HepG2 (cell line): Measurements from ENCODE around the gene JSRP1. TPM values are rescaled to one million over a fixed set of nuclear protein-coding genes. Genes with fewer than 3 reads are reported as not detected.
A peak's percentile ranks its signal among the peaks of the same experiment; 100 is the strongest.

Experiments
- ATAC-seq: fragments of 200-7000 bp; cut with Tn5 transposase; 3 replicates; pipeline ENCODE4 v1.9.1; 2020; ENCODE audit warnings: mild to moderate bottlenecking, moderate library complexity
- BruUV-seq: library from RNA; stranded (reverse); fragments of 400-500 nt; replicated peaks from 2 replicates; lab custom pipeline; 2021; lab: Mats Ljungman, UMichigan
- CTCF ChIA-PET: fragments of 300-600 bp; formaldehyde crosslinking; extraction: SDS; loops from one replicate; lab custom pipeline; 2021; ENCODE audit warnings: low total read pairs, inconsistent platforms, low intra/inter-chr PET ratio; lab: Yijun Ruan, JAX
- POLR2A ChIA-PET: fragments of 350-600 bp; sonication (Branson Sonifier 250); formaldehyde crosslinking; loops from one replicate; lab custom pipeline; 2020; ENCODE audit warnings: antibody characterized with exemption, inconsistent platforms; lab: Yijun Ruan, JAX
- DNase-seq: peaks from one replicate; pipeline ENCODE4 v3.0.0-alpha.2; 2015; ENCODE audit warnings: low spot score
- FAIRE-seq: peaks from 3 replicates; lab custom pipeline; 2011; peaks lifted over from hg19 to GRCh38; lab: Jason Lieb, UNC
- H2AFZ ChIP-seq: one replicate; pipeline ENCODE4 v1.6.1; 2011; ENCODE audit warnings: low read length, inconsistent platforms
- H3K27ac ChIP-seq: fragments of 300-600 bp; 3 replicates; pipeline ENCODE4 v1.8.0; 2011; ENCODE audit warnings: mixed run types, mild to moderate bottlenecking, mixed read lengths, low read length, inconsistent platforms; ENCODE audit not compliant: insufficient read depth; ENCODE audit errors: extremely low read length
- H3K27me3 ChIP-seq, 2 experiments: fragments of 200-600 bp in 1 of 2; 2 replicates in 1 of 2; 3 replicates in 1 of 2; pipeline versions ENCODE4 v1.6.0 to v1.8.0; 2011; ENCODE audit warnings: low read length in 2 of 2, mild to moderate bottlenecking in 2 of 2, moderate library complexity in 2 of 2, inconsistent platforms in 1 of 2; ENCODE audit not compliant: insufficient read depth in 2 of 2, control insufficient read depth in 1 of 2
- H3K36me3 ChIP-seq, 2 experiments: fragments of 200-600 bp in 1 of 2; replicated peaks in 1 of 2; 2 replicates in 1 of 2; 3 replicates in 1 of 2; pipeline versions ENCODE4 v1.5.1 to v1.8.0; 2011; ENCODE audit warnings: low read length in 2 of 2, inconsistent platforms in 1 of 2; ENCODE audit not compliant: insufficient read depth in 2 of 2, control insufficient read depth in 1 of 2
- H3K4me1 ChIP-seq: 2 replicates; pipeline ENCODE4 v1.5.1; 2012; ENCODE audit warnings: low read length, inconsistent platforms; ENCODE audit not compliant: insufficient read depth
- H3K4me2 ChIP-seq: 2 replicates; pipeline ENCODE4 v1.6.0; 2011; ENCODE audit warnings: low read depth, low read length, inconsistent platforms
- H3K4me3 ChIP-seq, 3 experiments: fragments of 200-600 bp in 1 of 3; sonication (generic), shearing (Covaris generic) in 1 of 3; replicated peaks in 1 of 3; 2 replicates each; pipeline ENCODE4 v1.5.1; 2011 to 2016; ENCODE audit warnings: low read length in 3 of 3, inconsistent platforms in 2 of 3, low read depth in 2 of 3, mild to moderate bottlenecking in 2 of 3, control low read depth in 1 of 3, mixed read lengths in 1 of 3; ENCODE audit not compliant: insufficient read depth in 1 of 3
- H3K79me2 ChIP-seq: one replicate; pipeline ENCODE4 v1.6.1; 2011; ENCODE audit warnings: low read length, inconsistent platforms; ENCODE audit not compliant: insufficient read depth
- H3K9ac ChIP-seq: 2 replicates; pipeline ENCODE4 v1.6.0; 2011; ENCODE audit warnings: mild to moderate bottlenecking, low read depth, low read length, inconsistent platforms; ENCODE audit not compliant: insufficient read depth
- H3K9me3 ChIP-seq: 2 replicates; pipeline ENCODE4 v1.5.1; 2012; ENCODE audit warnings: mild to moderate bottlenecking, low read length
- H4K20me1 ChIP-seq: 2 replicates; pipeline ENCODE4 v1.6.0; 2011; ENCODE audit warnings: inconsistent platforms, mild to moderate bottlenecking, low read length, moderate library complexity; ENCODE audit not compliant: insufficient read depth
- ARNT ChIP-seq: fragments of 450-650 bp; IDR thresholded peaks from 2 replicates; pipeline ENCODE4 v1.6.1; 2017
- CBX2 ChIP-seq, 2 experiments: fragments of 200-600 bp in 1 of 2; sonication (generic); formaldehyde crosslinking in 1 of 2; IDR thresholded peaks; 2 replicates each; pipeline versions ENCODE4 v1.7.0 to v1.8.1; 2018 to 2022; ENCODE audit warnings: low read depth in 2 of 2, low read length in 1 of 2, mild to moderate bottlenecking in 1 of 2, missing genetic modification reagents in 1 of 2
- MEIS1 ChIP-seq: sonication (generic); formaldehyde crosslinking; IDR thresholded peaks from 2 replicates; pipeline ENCODE4 v1.9.0; 2021; ENCODE audit warnings: mild to moderate bottlenecking, missing genetic modification reagents, moderate library complexity, borderline replicate concordance
- PHF5A ChIP-seq: IDR thresholded peaks from one replicate; pipeline ENCODE4 v1.6.1; 2018; ENCODE audit warnings: low read depth, missing genetic modification reagents; ENCODE audit not compliant: unreplicated experiment
- THRA ChIP-seq: sonication (generic); formaldehyde crosslinking; IDR thresholded peaks from 2 replicates; pipeline ENCODE4 v1.4.0; 2020; ENCODE audit warnings: missing genetic modification reagents, borderline replicate concordance
- ZBTB21 ChIP-seq: sonication (generic); formaldehyde crosslinking; IDR thresholded peaks from 2 replicates; pipeline ENCODE4 v1.4.0; 2020; ENCODE audit warnings: missing genetic modification reagents
- ZFP90 ChIP-seq: sonication (generic); formaldehyde crosslinking; IDR thresholded peaks from 2 replicates; pipeline ENCODE4 v1.8.0; 2022; ENCODE audit warnings: missing genetic modification reagents, mild to moderate bottlenecking, inconsistent platforms, borderline replicate concordance
- ZMAT3 ChIP-seq: sonication (generic); formaldehyde crosslinking; conservative IDR thresholded peaks from 2 replicates; pipeline ENCODE4 v1.7.0; 2021; ENCODE audit warnings: missing genetic modification reagents
- ZNF232 ChIP-seq: sonication (generic); formaldehyde crosslinking; IDR thresholded peaks from 2 replicates; pipeline ENCODE4 v1.4.0; 2020; ENCODE audit warnings: missing genetic modification reagents, borderline replicate concordance
- ZNF501 ChIP-seq: sonication (generic); formaldehyde crosslinking; IDR thresholded peaks from 2 replicates; pipeline ENCODE4 v1.5.1; 2020; ENCODE audit warnings: mild to moderate bottlenecking, moderate library complexity, missing genetic modification reagents
- ZNF510 ChIP-seq: sonication (generic); formaldehyde crosslinking; IDR thresholded peaks from 2 replicates; pipeline ENCODE4 v1.4.0; 2020; ENCODE audit warnings: low read depth, mild to moderate bottlenecking, missing genetic modification reagents
- ZNF589 ChIP-seq: sonication (generic); formaldehyde crosslinking; conservative IDR thresholded peaks from 2 replicates; pipeline ENCODE4 v1.8.0; 2022; ENCODE audit warnings: mild to moderate bottlenecking, moderate library complexity, missing genetic modification reagents
- ZNF878 ChIP-seq: sonication (generic); formaldehyde crosslinking; IDR thresholded peaks from 2 replicates; pipeline ENCODE4 v1.8.1; 2023; ENCODE audit warnings: mild to moderate bottlenecking, missing genetic modification reagents, moderate library complexity
- WGBS: methylation state at CpG from one replicate; pipeline ENCODE4 v1.1.6; 2017; ENCODE audit warnings: low lambda C conversion rate; 5-methylcytosine and 5-hydroxymethylcytosine counted together
- in situ Hi-C: cut with HindIII; loops from 2 replicates; pipeline ENCODE4 v1.10.0; 2017; ENCODE audit warnings: low pct_unique_long_range_greater_than_20kb; ENCODE audit not compliant: extremely low pct_ligation_motif_present
- intact Hi-C: fragments of 100-400 bp; cut with micrococcal nuclease; formaldehyde crosslinking; loops from one replicate; pipeline ENCODE4 v1.10.0; 2022; ENCODE audit not compliant: unreplicated experiment
- polyA plus RNA-seq, 8 experiments: library from polyadenylated mRNA; depleted of rRNA in 3 of 8; stranded (reverse) in 7 of 8; unstranded in 1 of 8; fragments of >200 nt; fragmentation: Illumina TruSeq in 4 of 8; extraction: Trizol in 4 of 8; gene quantifications; 2 replicates each; pipeline versions ENCODE4 v1.2.1 to v1.2.3, GENCODE V29; 2011 to 2016; ENCODE audit warnings: low read depth in 4 of 8, missing spikeins in 1 of 8, mixed read lengths in 1 of 8; ENCODE audit not compliant: insufficient read depth in 1 of 8
- total RNA-seq, 5 experiments: library from RNA; depleted of rRNA; stranded (reverse); fragments of >200 nt; fragmentation: Illumina TruSeq; extraction: Trizol; gene quantifications; 2 replicates each; pipeline ENCODE4 v1.2.3, GENCODE V29; 2016; ENCODE audit warnings: low read depth in 1 of 5

The JSRP1 gene
- total and polyA plus RNA-seq, 2 of the 13 experiments (the other 11 are each of a cell fraction or from before 2014, with no cell fraction given) = 0.16 to 0.38 TPM

DNA sequence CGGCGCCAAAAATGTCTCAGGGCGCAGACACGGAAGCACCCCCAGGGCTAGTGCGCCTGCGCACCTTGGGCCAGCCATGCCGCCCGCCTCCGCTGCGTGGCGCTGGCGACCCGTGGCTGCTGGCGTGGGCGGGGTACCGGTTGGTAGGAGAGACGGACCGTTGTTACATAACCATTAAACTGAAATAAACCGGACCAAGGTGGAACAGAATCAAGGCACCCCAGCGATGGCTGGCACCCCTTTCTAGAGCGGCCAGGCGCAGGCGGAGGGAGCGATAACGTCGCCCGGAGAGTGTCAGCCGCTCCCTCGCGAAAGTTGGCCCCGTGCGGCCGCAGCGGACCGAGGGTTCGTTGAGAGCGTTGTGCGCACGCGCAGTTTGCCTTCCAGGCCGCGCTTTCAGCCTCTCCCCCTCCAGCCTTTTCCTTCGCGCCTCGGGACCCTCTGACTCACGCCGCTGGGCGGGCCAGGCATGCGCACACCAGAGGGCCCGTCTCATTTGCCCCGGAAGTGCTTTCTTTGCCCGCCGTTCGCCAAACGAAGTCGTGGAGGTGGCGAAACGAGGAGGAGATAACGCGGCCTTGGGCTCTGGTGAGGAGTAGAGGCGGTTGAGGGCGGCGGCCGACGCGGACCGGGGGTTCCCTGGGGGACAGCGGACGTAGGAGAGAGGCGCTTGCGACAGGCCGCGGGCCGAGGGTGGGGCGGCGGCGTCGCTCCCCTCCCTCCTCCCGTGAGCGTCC is 19.7 kb downstream of the JSRP1 start, which contains the start of the genes PLEKHJ1 and SF3A2:
PLEKHJ1 (minus strand) TSS at position 16 of the 737 bp plus-strand sequence. CDS start 81 bp downstream, outside the sequence.
SF3A2 (plus strand) TSS at position 511 of the 737 bp plus-strand sequence. CDS start 6,595 bp downstream, outside the sequence.
- Histone ChIP-seq H3K36me3 (peaks cover 8 to 10% of the 10 kb centered on the region in 2 experiments; a peak in 3 of 5 replicates), H4K20me1 (peaks cover 44% of the 10 kb centered on the region), H2AFZ (no peak within 1 kb of the TSS), H3K79me2 (peaks cover 52% of the 10 kb centered on the region), H3K9me3 (no peaks in the 10 kb centered on the region), H3K4me1 (peaks cover 75% of the 10 kb centered on the region), H3K27ac (peak within 1 kb of the TSS; percentile 97), H3K4me2 (peak within 1 kb of the TSS; percentile 98), H3K9ac (peak within 1 kb of the TSS; percentile 85), H3K27me3 (no peaks in the 10 kb centered on the region), H3K4me3 (peak within 1 kb of the TSS; percentile 83 to 92 (median 87))
- in situ Hi-C loops = loop anchor here (10.0 kb wide), 1 partner anchor 78 kb away; no protein-coding TSS in a partner anchor
- intact Hi-C loops = loop anchor here (5.0 to 10.0 kb wide), 3 partner anchors 36 to 82 kb away; partner anchors contain the start of gene AP3D1
- peak; percentile 96 for DNase-seq
- CTCF ChIA-PET = interaction anchor here (1.1 to 2.4 kb wide), 5 partner anchors 18 to 79 kb away, joined by 3 to 17 read pairs (median 7); no protein-coding TSS in a partner anchor
- peak; percentile 81 for FAIRE-seq
- POLR2A ChIA-PET = interaction anchor here (0.8 to 5.8 kb wide), 14 partner anchors 16 to 176 kb away, joined by 4 to 35 read pairs (median 6); partner anchors contain the start of gene DOT1L
- whole genome bisulfite sequencing = 3% methylated on average over 14 of the region's 80 CpGs
- no TSS peak for BruUV-seq
- ATAC-seq = peak; percentile 60
- peak; percentile 90; the same call in 1 of the 2 replicates for TF ChIP-seq ZNF510 (CRISPR knock-in tag)
- peak; percentile 62 for TF ChIP-seq PHF5A
- TF ChIP-seq MEIS1 = peak; percentile 73; the same call in 1 of the 2 replicates
- TF ChIP-seq ZNF501 (CRISPR knock-in tag) = peak; percentile 96
- TF ChIP-seq THRA (CRISPR knock-in tag) = peak; percentile 43
- TF ChIP-seq ZNF589 (CRISPR knock-in tag) = peak; percentile 94; the same call in 1 of the 2 replicates
- peak; percentile 99 for TF ChIP-seq ZNF878
- peak; percentile 94 for TF ChIP-seq ZFP90 (CRISPR knock-in tag)
- TF ChIP-seq CBX2 (IDR thresholded peaks at IDR 0.05; ENCODE audit: low read depth, low read length) = no peak
- peak; percentile 73 for TF ChIP-seq CBX2 (CRISPR knock-in tag; IDR thresholded peaks at IDR 0.05; ENCODE audit: low read depth)
- peak; percentile 100 for TF ChIP-seq ZMAT3 (CRISPR knock-in tag)
- no peak for TF ChIP-seq ARNT
- peak; percentile 97 for TF ChIP-seq ZNF232 (CRISPR knock-in tag)
- TF ChIP-seq ZBTB21 (CRISPR knock-in tag) = peak; percentile 68
